DOHH2 (cell line): Measurements from ENCODE around the gene MYO10.

ENCODE experiments used
- EZH2phosphoT487 ChIP-seq: fragments of 200-600 bp; sonication (generic); IDR thresholded peaks from 2 replicates; pipeline ENCODE4 v1.6.1; 2017; ENCODE audit warnings: borderline replicate concordance, mild to moderate bottlenecking, antibody characterized with exemption, low read length, moderate library complexity, mixed read lengths
- TF ChIP-seq, protein P1 (sequence below): fragments of 200-600 bp; sonication (generic); IDR thresholded peaks from one replicate; pipeline ENCODE4 v1.5.1; 2014; ENCODE audit warnings: antibody characterized with exemption, mild to moderate bottlenecking, low read depth, low read length; ENCODE audit not compliant: poor library complexity, severe bottlenecking

GRCh38 chr5:16626696-16627264 is 309.3 kb downstream of the MYO10 start:
- TF ChIP-seq, protein P1, sequence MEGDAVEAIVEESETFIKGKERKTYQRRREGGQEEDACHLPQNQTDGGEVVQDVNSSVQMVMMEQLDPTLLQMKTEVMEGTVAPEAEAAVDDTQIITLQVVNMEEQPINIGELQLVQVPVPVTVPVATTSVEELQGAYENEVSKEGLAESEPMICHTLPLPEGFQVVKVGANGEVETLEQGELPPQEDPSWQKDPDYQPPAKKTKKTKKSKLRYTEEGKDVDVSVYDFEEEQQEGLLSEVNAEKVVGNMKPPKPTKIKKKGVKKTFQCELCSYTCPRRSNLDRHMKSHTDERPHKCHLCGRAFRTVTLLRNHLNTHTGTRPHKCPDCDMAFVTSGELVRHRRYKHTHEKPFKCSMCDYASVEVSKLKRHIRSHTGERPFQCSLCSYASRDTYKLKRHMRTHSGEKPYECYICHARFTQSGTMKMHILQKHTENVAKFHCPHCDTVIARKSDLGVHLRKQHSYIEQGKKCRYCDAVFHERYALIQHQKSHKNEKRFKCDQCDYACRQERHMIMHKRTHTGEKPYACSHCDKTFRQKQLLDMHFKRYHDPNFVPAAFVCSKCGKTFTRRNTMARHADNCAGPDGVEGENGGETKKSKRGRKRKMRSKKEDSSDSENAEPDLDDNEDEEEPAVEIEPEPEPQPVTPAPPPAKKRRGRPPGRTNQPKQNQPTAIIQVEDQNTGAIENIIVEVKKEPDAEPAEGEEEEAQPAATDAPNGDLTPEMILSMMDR = no peak
- TF ChIP-seq EZH2phosphoT487 = no peak
